Activated T-cell treated with anti-CD3 and anti-CD28 coated beads, Interleukin-2, amount 50 U/mL, for 72 hours (primary cell): ENCODE measurements around the gene CFAP52. TPM values are rescaled to one million over a fixed set of nuclear protein-coding genes. Genes with fewer than 3 reads are reported as not detected.
"Not testable (repeated sequence)": the region's sequence is repeated elsewhere in the genome, so short reads cannot be mapped to it uniquely, and the experiment has no call there.

Experiments
- ATAC-seq, 2 donors: fragments of 150-1000 bp; cut with Tn5 transposase; replicated peaks in 1 of 2; 2 replicates each; pipeline ENCODE4 v1.10.0; 2021; ENCODE audit warnings: moderate library complexity in 2 of 2, mild to moderate bottlenecking in 1 of 2
- DNase-seq, 2 donors: peaks; one replicate each; pipeline ENCODE4 v3.0.0; 2021 to 2022; ENCODE audit warnings: mixed read lengths in 1 of 2
- H3K27ac Mint-ChIP-seq: one replicate; pipeline ENCODE4 v1.8.0; 2022; ENCODE audit warnings: mild to moderate bottlenecking, moderate library complexity, mixed read lengths
- H3K27me3 Mint-ChIP-seq: one replicate; pipeline ENCODE4 v1.8.0; 2022; ENCODE audit warnings: low read depth, mixed read lengths
- H3K36me3 Mint-ChIP-seq, 2 donors: one replicate each; pipeline ENCODE4 v1.8.0; 2022; ENCODE audit warnings: mixed read lengths in 2 of 2, mild to moderate bottlenecking in 1 of 2; ENCODE audit not compliant: insufficient read depth in 2 of 2
- H3K4me1 Mint-ChIP-seq: one replicate; pipeline ENCODE4 v1.8.0; 2022; ENCODE audit warnings: low read depth, mixed read lengths
- H3K4me3 Mint-ChIP-seq, 2 donors: one replicate each; pipeline ENCODE4 v1.8.0; 2022; ENCODE audit warnings: mild to moderate bottlenecking in 2 of 2, mixed read lengths in 2 of 2, moderate library complexity in 2 of 2
- H3K9me3 Mint-ChIP-seq, 2 donors: one replicate each; pipeline ENCODE4 v1.8.0; 2022; ENCODE audit warnings: mixed read lengths in 2 of 2
- total RNA-seq, 2 donors: library from RNA; stranded (reverse); gene quantifications; one replicate each; pipeline ENCODE4 v1.2.3, GENCODE V29; 2022

CFAP52 gene
- total RNA-seq, 2 donors from 2014 or later, result 0.28 to 0.77 TPM

DNA sequence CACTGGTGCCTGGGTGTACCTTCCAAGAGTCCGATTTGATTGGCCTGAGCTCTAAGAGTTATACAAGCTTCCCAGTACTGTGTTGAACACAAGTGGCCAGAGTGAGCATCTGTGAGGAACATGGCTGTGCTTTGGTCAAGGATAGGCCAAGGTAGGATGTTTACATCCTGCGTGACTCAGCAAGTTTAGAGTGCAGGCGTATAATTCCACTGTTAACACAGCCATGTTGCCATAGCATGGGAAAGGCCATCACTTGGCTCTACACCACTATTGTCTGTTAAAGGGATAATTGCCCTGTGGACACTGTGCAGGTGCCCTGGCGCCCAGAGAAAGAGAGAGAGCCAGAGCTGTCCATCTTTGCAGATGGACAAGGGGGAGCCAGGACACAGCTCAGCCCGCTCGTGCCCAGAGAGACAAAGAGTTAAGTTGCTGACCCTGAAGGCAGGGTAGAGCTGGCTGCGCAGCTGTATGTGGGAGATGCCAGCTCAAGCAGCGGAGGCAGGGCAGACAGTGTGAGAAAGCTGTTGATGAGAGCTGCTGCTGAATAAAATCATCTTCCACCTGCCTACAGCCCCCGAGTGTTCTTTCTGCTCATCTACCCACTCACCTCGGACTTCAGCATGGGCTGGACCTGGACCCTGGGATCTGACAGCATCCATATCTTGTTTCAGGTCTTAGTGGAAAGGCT is 11.7 kb downstream of the CFAP52 start:
- H3K27me3 Mint-ChIP-seq, result no peaks in the 10 kb centered on the region
- H3K36me3 Mint-ChIP-seq, result peaks cover 2 to 4% of the 10 kb centered on the region in 2 donors
- DNase-seq (no peak), ATAC-seq (no peak)
- no peak overlapping the region for H3K27ac Mint-ChIP-seq
- peaks cover 6 to 7% of the 10 kb centered on the region in 2 donors for H3K9me3 Mint-ChIP-seq
- no peak overlapping the region for H3K4me3 Mint-ChIP-seq
- no peaks in the 10 kb centered on the region for H3K4me1 Mint-ChIP-seq

DNA sequence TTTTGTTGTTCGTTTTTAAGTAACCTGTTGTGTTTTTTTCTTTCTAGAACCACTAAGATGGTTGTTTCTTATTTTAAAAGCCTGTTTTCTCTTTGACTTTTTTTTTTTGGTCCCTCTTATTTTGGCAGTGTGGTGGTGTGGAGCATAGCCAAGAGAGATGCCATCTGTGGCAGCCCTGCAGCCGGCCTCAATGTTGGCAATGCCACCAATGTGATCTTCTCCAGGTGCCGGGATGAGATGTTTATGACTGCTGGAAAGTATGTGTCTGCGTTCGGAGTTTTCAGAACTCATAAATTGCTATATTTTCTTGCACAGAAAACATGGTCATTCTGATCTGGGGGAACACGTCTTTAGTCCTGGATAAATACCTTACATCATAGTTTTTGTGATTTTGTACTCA is 17.6 kb downstream of the CFAP52 start:
- H3K27me3 Mint-ChIP-seq, result peaks cover 7% of the 10 kb centered on the region
- peaks cover 0 to 1% of the 10 kb centered on the region in 2 donors for H3K36me3 Mint-ChIP-seq
- ATAC-seq, result no peak
- no peak for DNase-seq
- no peak overlapping the region for H3K27ac Mint-ChIP-seq
- no peaks in the 10 kb centered on the region for H3K4me1 Mint-ChIP-seq
- no peaks in the 10 kb centered on the region for H3K9me3 Mint-ChIP-seq
- no peak overlapping the region for H3K4me3 Mint-ChIP-seq

DNA sequence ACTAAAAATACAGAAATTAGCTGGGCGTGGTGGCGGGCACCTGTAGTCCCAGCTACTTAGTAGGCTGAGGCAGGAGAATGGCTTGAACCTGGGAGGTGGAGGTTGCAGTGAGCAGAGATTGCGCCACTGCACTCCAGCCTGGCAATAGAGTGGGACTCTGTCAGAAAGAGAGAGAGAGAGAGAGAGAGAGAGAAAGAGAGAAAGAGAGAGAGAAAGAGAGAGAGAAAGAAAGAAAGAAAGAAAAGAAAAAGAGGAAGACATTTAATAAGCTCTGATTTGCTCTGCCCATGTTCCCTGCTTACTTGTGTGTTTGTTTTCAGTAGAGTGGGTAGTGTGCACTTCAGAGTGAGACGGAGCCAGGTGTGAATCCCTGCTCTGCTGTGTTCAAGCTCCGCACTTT is 21.2 kb downstream of the CFAP52 start:
- not testable (repeated sequence) for H3K4me1 Mint-ChIP-seq, H3K36me3 Mint-ChIP-seq

DNA sequence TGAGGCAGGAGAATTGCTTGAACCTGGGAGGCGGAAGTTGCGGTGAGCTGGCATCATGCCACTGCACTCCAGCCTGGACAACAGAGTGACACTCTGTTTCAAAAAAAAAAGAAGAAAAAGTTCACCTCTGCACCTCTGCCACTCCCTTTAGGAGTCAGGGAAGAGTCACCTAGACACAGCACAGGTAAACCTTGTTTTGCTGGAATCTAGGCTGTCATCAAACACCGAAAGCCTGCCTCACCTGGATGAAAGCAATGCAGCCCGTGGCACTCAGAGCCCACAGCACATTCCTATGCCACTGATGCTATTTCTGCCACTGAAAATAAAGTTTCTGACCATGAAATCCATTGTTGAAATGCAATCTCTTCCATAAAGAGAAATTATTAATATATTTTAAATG is 22.2 kb downstream of the CFAP52 start:
- H3K9me3 Mint-ChIP-seq, result no peaks in the 10 kb centered on the region
- ATAC-seq, result no peak
- no peaks in the 10 kb centered on the region for H3K36me3 Mint-ChIP-seq

More for the DNA sequence above, 21.2 kb downstream of the CFAP52 start:
- H3K4me3 Mint-ChIP-seq, H3K27ac Mint-ChIP-seq, ATAC-seq, H3K27me3 Mint-ChIP-seq, H3K9me3 Mint-ChIP-seq, DNase-seq: not testable (repeated sequence)

DNA sequence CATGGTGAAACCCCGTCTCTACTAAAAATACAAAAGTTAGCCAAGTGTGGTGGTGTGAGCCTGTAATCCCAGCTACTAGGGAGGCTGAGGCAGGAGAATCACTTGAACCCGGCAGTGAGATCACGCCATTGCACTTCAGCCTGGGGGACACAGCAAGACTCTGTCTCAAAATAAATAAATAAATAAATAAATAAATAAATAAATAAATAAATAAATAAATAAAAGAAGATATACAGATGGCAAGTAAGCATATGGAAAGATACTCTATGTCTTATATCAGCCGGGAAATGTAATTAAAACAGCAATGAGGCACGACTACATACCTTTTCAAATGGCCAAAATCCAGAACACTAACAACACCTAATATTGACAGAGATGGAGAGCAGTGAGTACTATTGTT is 28.1 kb downstream of the CFAP52 start:
- not testable (repeated sequence) for H3K27ac Mint-ChIP-seq, DNase-seq, H3K4me3 Mint-ChIP-seq, H3K4me1 Mint-ChIP-seq, H3K36me3 Mint-ChIP-seq, H3K9me3 Mint-ChIP-seq, ATAC-seq
- peaks cover 11% of the 10 kb centered on the region for H3K27me3 Mint-ChIP-seq

More for the DNA sequence above, 22.2 kb downstream of the CFAP52 start:
- Mint-ChIP-seq H3K27me3 (peaks cover 9% of the 10 kb centered on the region), H3K27ac (no peak overlapping the region), H3K4me1 (no peaks in the 10 kb centered on the region), H3K4me3 (no peak overlapping the region)
- DNase-seq, result no peak

DNA sequence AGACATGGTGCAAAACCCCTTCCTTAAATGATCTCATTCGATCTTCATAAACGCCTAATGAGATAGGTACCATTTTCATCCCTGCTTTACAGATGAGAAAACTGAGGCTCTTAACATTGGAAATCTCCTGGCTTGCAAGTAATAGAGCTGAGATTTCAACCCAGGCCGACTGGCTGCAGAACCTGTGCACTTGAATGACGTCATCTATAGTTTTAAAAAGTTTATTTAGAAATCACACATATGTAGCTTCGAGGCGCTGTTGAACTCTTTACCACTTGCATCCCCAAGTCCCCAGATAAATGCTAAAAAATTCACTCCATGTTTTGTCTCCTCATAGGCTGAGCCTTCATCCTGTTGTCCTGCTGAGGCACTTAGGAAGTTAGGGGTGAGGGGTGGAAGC is 30.0 kb downstream of the CFAP52 start:
- no peak for ATAC-seq
- Mint-ChIP-seq H3K4me3 (no peak overlapping the region), H3K27ac (no peak overlapping the region), H3K9me3 (peaks cover 0 to 1% of the 10 kb centered on the region in 2 donors), H3K27me3 (peaks cover 11% of the 10 kb centered on the region), H3K4me1 (no peaks in the 10 kb centered on the region), H3K36me3 (no peaks in the 10 kb centered on the region)
- DNase-seq, result no peak

DNA sequence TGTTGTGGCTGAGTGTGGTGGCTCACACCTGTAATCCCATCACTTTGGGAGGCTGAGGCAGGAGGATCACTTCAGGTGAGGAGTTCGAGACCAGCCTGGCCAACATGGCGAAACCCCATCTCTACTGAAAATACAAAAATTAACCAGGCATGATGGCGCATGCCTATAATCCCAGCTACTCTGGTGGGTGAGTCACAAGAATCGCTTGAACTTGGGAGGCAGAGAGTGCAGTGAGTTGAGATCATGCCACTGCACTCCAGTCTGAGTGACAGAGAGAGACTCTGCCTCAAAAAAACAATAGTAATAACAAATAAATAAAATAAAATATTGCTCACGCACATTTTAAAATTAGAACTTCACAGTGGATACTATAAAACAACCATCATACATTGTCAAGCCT is 30.6 kb downstream of the CFAP52 start:
- H3K27ac Mint-ChIP-seq, H3K9me3 Mint-ChIP-seq, H3K4me1 Mint-ChIP-seq, H3K36me3 Mint-ChIP-seq, H3K4me3 Mint-ChIP-seq, ATAC-seq, DNase-seq: not testable (repeated sequence)
- H3K27me3 Mint-ChIP-seq, result peaks cover 11% of the 10 kb centered on the region

DNA sequence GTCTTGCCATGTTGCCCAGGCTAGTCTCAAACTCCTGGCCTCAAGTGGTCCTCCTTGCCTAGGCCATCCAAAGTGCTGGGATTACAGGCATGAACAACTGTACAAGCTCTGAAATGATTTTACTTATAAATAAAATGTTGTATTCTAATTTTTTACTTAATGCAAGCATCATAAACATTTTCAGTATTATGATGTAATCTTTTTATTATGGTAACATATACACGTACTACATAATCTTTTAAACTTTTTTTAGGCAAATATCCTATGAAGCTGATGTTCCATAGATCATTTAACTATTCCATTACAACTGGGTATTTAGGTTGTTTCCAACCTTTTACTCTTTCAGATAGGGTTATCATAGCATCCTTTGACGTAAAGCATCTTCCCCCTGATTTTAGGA is 35.1 kb downstream of the CFAP52 start:
- Mint-ChIP-seq H3K36me3 (no peaks in the 10 kb centered on the region), H3K27me3 (no peaks in the 10 kb centered on the region), H3K27ac (no peak overlapping the region), H3K9me3 (peaks cover 0 to 1% of the 10 kb centered on the region in 2 donors), H3K4me1 (no peaks in the 10 kb centered on the region), H3K4me3 (no peak overlapping the region)
- ATAC-seq (no peak), DNase-seq (no peak)

DNA sequence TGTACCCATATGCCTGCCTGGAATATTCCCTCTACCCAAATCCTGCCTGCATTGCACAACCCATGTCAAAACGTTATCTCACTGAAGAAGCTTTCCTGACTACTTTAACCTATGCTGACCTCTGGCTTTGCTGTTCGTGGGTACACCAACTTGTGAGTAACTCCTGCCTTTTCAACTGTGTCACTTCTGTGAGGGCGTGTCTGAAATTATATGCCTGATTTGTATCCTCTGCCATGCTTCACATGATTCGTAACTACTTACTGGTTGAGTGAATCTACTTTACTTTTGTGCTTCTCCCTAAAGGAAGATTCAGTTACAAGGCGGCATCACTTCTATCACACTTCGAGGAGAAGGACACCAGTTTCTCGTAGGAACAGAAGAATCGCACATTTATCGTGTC is 35.6 kb downstream of the CFAP52 start:
- ATAC-seq (no peak), DNase-seq (no peak)
- peaks cover 0 to 1% of the 10 kb centered on the region in 2 donors for H3K9me3 Mint-ChIP-seq
- H3K4me3 Mint-ChIP-seq, result no peak overlapping the region
- no peaks in the 10 kb centered on the region for H3K27me3 Mint-ChIP-seq
- no peaks in the 10 kb centered on the region for H3K4me1 Mint-ChIP-seq
- H3K36me3 Mint-ChIP-seq, result no peaks in the 10 kb centered on the region
- H3K27ac Mint-ChIP-seq, result no peak overlapping the region

DNA sequence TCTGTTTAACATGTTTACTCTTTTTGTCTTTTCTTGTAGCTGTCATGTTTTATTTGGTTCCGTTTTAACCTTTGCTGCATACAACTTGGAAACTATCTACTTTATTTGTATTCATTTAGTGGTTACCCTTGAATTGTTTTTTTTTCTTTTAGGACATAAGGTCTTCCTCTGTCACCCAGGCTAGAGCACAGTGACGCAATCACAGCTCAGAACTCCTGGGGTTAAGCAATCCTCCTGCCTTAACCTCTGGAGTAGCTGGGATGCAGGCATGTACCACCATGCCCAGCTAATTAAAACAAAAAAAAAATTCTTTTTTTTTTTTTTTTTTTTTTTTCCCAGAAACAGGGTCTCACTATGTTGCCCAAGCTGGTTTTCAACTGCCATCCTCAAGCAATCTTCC is 39.0 kb downstream of the CFAP52 start:
- H3K9me3 Mint-ChIP-seq, result no peaks in the 10 kb centered on the region
- DNase-seq (no peak), ATAC-seq (no peak)
- H3K27me3 Mint-ChIP-seq, result no peaks in the 10 kb centered on the region
- no peak overlapping the region for H3K4me3 Mint-ChIP-seq
- no peak overlapping the region for H3K27ac Mint-ChIP-seq
- H3K4me1 Mint-ChIP-seq, result no peaks in the 10 kb centered on the region
- H3K36me3 Mint-ChIP-seq, result no peaks in the 10 kb centered on the region

DNA sequence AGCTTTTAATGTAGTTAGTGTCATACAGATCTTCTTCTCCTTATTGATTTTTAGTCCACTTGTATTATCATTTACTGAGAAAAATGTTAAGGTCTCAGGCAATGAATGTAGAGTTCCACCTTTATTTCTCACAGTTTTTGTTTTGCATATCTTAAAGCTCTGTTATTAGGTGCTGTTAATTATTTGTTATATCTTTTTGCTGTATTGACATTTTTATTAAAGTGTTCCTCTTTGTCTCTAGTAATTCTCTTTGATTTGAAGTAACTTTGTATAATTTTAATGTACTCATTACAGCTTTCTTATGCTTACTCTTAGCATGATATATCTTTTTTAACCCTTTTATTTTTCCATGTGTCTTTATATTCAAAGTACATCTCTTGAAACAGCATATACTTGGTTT is 46.5 kb downstream of the CFAP52 start:
- no peaks in the 10 kb centered on the region for H3K27me3 Mint-ChIP-seq
- no peak overlapping the region for H3K27ac Mint-ChIP-seq
- DNase-seq (no peak), ATAC-seq (no peak)
- no peak overlapping the region for H3K4me3 Mint-ChIP-seq
- H3K36me3 Mint-ChIP-seq, result peaks cover 0 to 7% of the 10 kb centered on the region in 2 donors
- H3K9me3 Mint-ChIP-seq, result peaks cover 5 to 12% of the 10 kb centered on the region in 2 donors
- H3K4me1 Mint-ChIP-seq, result no peaks in the 10 kb centered on the region

DNA sequence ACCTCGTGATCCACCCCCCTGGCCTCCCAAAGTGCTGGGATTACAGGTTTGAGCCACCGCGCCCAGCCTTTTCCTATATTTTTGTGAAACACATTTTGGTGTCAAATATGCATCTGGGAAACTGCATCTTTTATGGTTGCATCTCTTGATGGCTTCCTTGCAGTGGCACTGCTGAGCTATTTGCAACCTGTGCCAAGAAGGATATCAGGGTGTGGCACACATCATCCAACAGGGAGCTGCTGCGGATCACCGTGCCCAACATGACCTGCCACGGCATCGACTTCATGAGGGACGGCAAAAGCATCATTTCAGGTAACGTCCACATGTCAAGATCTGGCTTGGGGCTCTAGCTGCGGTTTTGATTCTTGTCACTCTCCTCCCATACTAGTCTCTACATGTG is 52.1 kb downstream of the CFAP52 start:
- Mint-ChIP-seq H3K4me3 (no peak overlapping the region), H3K4me1 (no peaks in the 10 kb centered on the region), H3K9me3 (peaks cover 8 to 11% of the 10 kb centered on the region in 2 donors), H3K36me3 (peaks cover 0 to 6% of the 10 kb centered on the region in 2 donors), H3K27ac (no peak overlapping the region), H3K27me3 (peaks cover 15% of the 10 kb centered on the region)
- DNase-seq, result no peak
- ATAC-seq, result no peak

DNA sequence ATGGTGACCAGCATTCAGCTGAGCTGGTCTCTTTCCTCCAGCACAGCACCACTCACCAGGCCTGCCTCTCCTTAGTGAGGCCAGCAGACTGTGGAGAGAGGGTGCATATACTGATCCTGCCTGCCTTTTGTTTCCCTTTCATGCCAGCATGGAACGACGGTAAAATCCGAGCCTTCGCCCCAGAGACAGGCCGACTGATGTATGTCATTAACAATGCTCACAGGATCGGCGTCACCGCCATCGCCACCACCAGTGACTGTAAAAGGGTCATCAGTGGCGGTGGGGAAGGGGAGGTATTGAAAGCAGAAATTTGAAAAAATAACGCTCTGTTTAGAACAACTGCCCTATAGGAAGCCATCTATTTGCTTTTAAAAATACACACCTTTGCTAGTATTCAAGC is 56.3 kb downstream of the CFAP52 start:
- no peaks in the 10 kb centered on the region for H3K4me1 Mint-ChIP-seq
- ATAC-seq, result no peak
- H3K27me3 Mint-ChIP-seq, result peaks cover 27% of the 10 kb centered on the region
- no peak for DNase-seq
- H3K36me3 Mint-ChIP-seq, result no peaks in the 10 kb centered on the region
- peaks cover 0 to 3% of the 10 kb centered on the region in 2 donors for H3K9me3 Mint-ChIP-seq
- no peak overlapping the region for H3K4me3 Mint-ChIP-seq
- H3K27ac Mint-ChIP-seq, result no peak overlapping the region

DNA sequence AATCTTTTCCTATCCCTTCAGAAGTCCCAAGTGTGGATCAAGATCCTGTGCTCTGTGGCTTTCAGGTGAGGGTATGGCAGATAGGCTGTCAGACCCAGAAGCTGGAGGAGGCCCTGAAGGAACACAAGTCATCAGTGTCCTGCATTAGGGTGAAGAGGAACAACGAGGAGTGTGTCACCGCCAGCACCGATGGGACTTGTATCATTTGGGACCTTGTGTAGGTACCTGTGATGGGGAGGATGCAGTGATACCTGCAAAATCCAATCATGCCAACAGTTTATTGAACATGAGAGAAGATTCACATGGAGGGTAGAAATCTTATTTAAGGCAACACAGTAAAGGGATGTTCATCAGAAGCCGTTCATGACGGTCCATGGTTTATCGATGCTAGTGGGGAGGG is 58.9 kb downstream of the CFAP52 start:
- H3K4me3 Mint-ChIP-seq, result no peak overlapping the region
- H3K27me3 Mint-ChIP-seq, result peaks cover 18% of the 10 kb centered on the region
- no peaks in the 10 kb centered on the region for H3K9me3 Mint-ChIP-seq
- H3K4me1 Mint-ChIP-seq, result no peaks in the 10 kb centered on the region
- no peak overlapping the region for H3K27ac Mint-ChIP-seq
- ATAC-seq, result no peak
- H3K36me3 Mint-ChIP-seq, result no peaks in the 10 kb centered on the region
- DNase-seq, result no peak
